Psoas muscle (tissue), 8 donors: ENCODE measurements around the gene RMDN2. TPM values are rescaled to one million over a fixed set of nuclear protein-coding genes. Genes with fewer than 3 reads are reported as not detected.

ENCODE experiments used
- ATAC-seq, 4 donors: fragments of 200-7000 bp; cut with Tn5 transposase; one replicate each; pipeline ENCODE4 v1.9.1; 2020; ENCODE audit warnings: moderate library complexity in 3 of 4, mild to moderate bottlenecking in 2 of 4
- DNase-seq, 2 donors: peaks; one replicate each; pipeline ENCODE4 v3.0.0-alpha.2; 2020
- H3K27ac ChIP-seq: fragments of 200-600 bp; one replicate; pipeline ENCODE4 v1.8.0; 2022
- H3K27me3 ChIP-seq, 3 donors: fragments of 200-600 bp in 1 of 3; one replicate each; pipeline versions ENCODE4 v1.6.1 to v1.8.0; 2013 to 2022; ENCODE audit warnings: low read length in 2 of 3, mild to moderate bottlenecking in 2 of 3, moderate library complexity in 1 of 3; ENCODE audit not compliant: insufficient read depth in 3 of 3
- H3K36me3 ChIP-seq, 2 donors: fragments of 200-600 bp in 1 of 2; one replicate each; pipeline versions ENCODE4 v1.6.1 to v1.8.0; 2013 to 2022; ENCODE audit warnings: low read depth in 1 of 2, mild to moderate bottlenecking in 1 of 2, moderate library complexity in 1 of 2; ENCODE audit not compliant: insufficient read depth in 1 of 2
- H3K4me1 ChIP-seq: fragments of 200-600 bp; one replicate; pipeline ENCODE4 v1.8.0; 2022
- H3K4me3 ChIP-seq: fragments of 200-600 bp; one replicate; pipeline ENCODE4 v1.8.0; 2022; ENCODE audit warnings: mild to moderate bottlenecking
- H3K9me3 ChIP-seq: fragments of 200-600 bp; one replicate; pipeline ENCODE4 v1.8.0; 2022
- WGBS, 3 donors: extraction: QIAGEN DNeasy Blood & Tissue Kit; methylation state at CpG; one replicate each; pipeline versions ENCODE4 v1.1.6 to v1.1.7; 2013; 5-methylcytosine and 5-hydroxymethylcytosine counted together
- intact Hi-C, 2 donors: fragments of 100-400 bp; cut with DNase I; formaldehyde crosslinking; loops; one replicate each; pipeline versions ENCODE4 v1.11.0 to v1.14.2; 2022
- polyA plus RNA-seq, 3 donors: library from polyadenylated mRNA; stranded (reverse); fragments of 200-250 nt; gene quantifications; one replicate each; pipeline ENCODE4 v1.2.3, GENCODE V29; 2013
- total RNA-seq, 4 donors: library from RNA; stranded (reverse); fragmentation: NEBNext Ultra II Directional in 2 of 4; extraction: Animal tissue kit (Norgen Biotek cat#: 25700) in 2 of 4; gene quantifications; one replicate each; pipeline versions ENCODE4 v1.2.1 to v1.2.4, GENCODE V29; 2021 to 2023
- TF ChIP-seq, protein P1 (sequence below): fragments of 200-600 bp; IDR thresholded peaks from one replicate; pipeline ENCODE4 v1.8.0; 2022; ENCODE audit warnings: antibody characterized with exemption
- donor health status: healthy with polysubstance abuse.
- donor health status: DM: no; HTN: no; CAD: no; lungs with moderate emphysema.
- donor health status: Bipolar disorder and iron deficiency.
- donor health status: healthy.
- donor health status: DM: yes; HTN: yes; CAD: no.
- donor health status: DM: no; HTN: no; CAD: no.
- donor health status: DM: no; HTN: no; CAD: no.
- donor health status: DM: yes; HTN: yes; CAD: no.

The RMDN2 gene
- total and polyA plus RNA-seq, 7 donors, result 2.1 to 5.5 (median 3.5) TPM

DNA sequence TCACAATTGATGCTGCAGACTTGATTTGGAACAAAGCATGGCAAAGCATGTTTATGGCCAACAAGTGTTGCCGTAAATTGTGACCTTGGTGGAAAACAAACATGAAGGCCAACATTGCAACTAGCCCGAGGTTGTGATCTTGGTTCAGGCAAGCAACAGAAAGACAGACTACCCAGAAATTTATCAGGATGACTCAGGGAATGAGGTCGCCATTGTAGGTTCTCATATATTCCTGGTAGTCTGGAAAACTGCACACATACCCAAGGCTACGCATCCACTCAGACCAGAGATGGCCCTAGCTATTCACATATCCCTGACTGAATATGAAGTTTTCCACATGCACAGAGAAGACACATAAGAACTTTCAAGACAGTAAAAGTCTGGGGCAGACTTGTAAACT lies 120.7 kb downstream of the RMDN2 start:
- intact Hi-C loops, result no loop called here
- 80 to 85% (median 80%) methylated on average over 4 of the region's 4 CpGs for WGBS, 3 donors
- ATAC-seq, result no peak

DNA sequence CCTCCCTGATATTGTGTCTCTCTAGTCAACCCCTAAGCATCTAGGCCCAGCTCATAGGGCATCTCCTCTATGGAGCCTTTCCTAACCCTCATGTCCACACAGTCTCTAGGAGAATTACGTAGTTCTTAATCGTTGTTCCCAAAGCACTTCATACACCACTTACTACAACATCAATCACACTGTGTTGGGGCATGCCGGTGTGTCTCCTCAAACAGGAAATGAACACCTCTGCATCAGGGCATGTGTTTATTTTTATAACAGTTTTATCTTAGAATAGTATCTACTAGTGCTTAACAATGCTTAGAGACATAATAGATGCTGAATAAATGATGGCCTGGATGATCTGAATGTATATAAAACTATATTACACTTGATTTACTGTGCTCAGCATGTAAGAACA lies 131.1 kb downstream of the RMDN2 start:
- H3K4me1 ChIP-seq, result no peaks in the 10 kb centered on the region
- H3K36me3 ChIP-seq, result no peaks in the 10 kb centered on the region
- 75 to 82% (median 75%) methylated on average over 3 of the region's 3 CpGs for WGBS, 3 donors
- peaks cover 0 to 2% (median 0%) of the 10 kb centered on the region in 3 donors for H3K27me3 ChIP-seq
- intact Hi-C loops, result no loop called here
- H3K27ac ChIP-seq, result no peak overlapping the region
- TF ChIP-seq, protein P1, sequence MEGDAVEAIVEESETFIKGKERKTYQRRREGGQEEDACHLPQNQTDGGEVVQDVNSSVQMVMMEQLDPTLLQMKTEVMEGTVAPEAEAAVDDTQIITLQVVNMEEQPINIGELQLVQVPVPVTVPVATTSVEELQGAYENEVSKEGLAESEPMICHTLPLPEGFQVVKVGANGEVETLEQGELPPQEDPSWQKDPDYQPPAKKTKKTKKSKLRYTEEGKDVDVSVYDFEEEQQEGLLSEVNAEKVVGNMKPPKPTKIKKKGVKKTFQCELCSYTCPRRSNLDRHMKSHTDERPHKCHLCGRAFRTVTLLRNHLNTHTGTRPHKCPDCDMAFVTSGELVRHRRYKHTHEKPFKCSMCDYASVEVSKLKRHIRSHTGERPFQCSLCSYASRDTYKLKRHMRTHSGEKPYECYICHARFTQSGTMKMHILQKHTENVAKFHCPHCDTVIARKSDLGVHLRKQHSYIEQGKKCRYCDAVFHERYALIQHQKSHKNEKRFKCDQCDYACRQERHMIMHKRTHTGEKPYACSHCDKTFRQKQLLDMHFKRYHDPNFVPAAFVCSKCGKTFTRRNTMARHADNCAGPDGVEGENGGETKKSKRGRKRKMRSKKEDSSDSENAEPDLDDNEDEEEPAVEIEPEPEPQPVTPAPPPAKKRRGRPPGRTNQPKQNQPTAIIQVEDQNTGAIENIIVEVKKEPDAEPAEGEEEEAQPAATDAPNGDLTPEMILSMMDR, result no peak
- no peak for DNase-seq
- H3K9me3 ChIP-seq, result no peaks in the 10 kb centered on the region
- no peak for ATAC-seq
- H3K4me3 ChIP-seq, result no peak overlapping the region

More for the DNA sequence above, 120.7 kb downstream of the RMDN2 start:
- H3K4me3 ChIP-seq, result no peak overlapping the region
- H3K27me3 ChIP-seq, result no peaks in the 10 kb centered on the region
- TF ChIP-seq, protein P1, result no peak
- no peaks in the 10 kb centered on the region for H3K9me3 ChIP-seq
- no peak overlapping the region for H3K27ac ChIP-seq
- H3K36me3 ChIP-seq, result no peaks in the 10 kb centered on the region
- no peak for DNase-seq
- H3K4me1 ChIP-seq, result no peaks in the 10 kb centered on the region

DNA sequence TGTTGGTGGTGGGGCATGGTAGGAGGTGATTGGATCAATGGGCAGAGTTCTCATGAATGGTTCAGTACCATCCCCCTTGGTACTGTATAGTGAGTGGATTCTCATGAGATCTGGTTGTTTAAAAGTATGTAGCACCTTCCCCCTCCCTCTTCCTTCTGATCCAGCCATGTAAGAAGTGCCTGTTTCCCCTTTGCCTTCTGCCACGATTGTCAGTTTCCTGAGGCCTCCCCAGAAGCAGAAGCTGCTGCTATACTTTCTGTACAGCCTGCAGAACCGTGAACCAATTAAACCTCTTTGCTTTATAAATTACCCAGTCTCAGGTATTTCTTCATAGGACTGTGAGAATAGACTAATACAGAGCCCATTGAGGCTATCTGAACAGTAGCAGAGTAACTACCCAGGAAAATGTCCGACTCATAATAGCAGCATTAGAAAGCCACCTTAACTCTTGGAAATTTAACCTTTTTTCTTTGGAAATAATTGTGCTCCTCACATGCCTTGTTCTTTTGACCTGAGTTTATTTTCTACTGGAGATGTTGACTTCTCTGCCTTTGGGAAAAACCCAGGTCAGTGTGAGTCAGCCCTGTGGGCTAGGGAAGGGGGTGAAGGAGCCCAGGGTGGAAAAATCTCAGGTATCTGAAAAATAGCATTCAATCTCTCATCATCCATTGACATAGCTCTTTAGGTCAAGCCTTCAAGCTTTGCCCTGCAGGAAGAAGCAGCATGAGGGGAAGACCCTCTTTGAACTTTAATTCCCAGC lies 132.7 kb downstream of the RMDN2 start:
- peaks cover 0 to 2% (median 0%) of the 10 kb centered on the region in 3 donors for H3K27me3 ChIP-seq
- ATAC-seq, result no peak
- intact Hi-C loops, result no loop called here
- DNase-seq, result no peak
- H3K27ac ChIP-seq, result no peak overlapping the region
- no peaks in the 10 kb centered on the region for H3K9me3 ChIP-seq
- H3K4me1 ChIP-seq, result no peaks in the 10 kb centered on the region
- TF ChIP-seq, protein P1, result no peak
- no peak overlapping the region for H3K4me3 ChIP-seq
- WGBS, 3 donors, result 72 to 78% (median 75%) methylated on average over 3 of the region's 3 CpGs
- H3K36me3 ChIP-seq, result no peaks in the 10 kb centered on the region

DNA sequence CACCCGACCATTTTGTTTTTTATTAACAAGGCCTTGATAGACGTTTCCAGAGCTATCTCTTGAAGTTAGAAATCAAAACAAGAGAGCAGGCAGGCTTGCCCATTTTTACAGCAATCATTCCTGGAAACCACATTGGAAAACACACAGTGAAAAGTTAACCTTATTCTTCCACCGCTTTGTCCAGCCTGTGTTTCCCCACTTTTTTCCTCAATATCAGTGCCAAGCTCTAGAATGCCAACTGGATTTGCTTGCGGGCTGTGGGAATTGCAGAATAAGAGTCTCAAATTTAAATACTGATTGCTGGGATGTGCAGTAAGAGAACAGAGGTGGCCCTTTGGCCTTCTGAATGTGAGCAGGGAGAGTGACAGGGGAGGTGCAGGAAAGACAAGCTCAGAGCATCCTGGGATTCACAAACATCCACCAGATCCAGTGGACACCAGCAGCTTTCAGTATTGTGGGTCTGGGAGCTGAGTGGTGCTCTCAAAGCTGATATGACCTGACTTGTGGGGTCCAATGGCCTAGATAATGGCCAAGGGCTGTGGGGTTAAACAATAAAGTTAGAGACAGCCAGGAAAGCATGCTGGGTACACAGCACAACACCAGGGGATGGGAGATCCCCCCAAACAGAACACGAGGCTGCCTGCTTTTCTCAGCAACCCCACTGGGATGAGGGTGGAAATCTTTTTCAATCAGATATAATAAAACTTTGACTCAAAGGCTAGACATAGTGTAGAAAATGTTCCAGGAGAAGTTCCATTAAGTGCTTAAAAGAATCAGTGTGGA lies 135.3 kb downstream of the RMDN2 start:
- DNase-seq, result no peak
- intact Hi-C loops, result no loop called here
- no peak overlapping the region for H3K27ac ChIP-seq
- TF ChIP-seq, protein P1, result no peak
- 52 to 60% (median 56%) methylated on average over 5 of the region's 5 CpGs for WGBS, 3 donors
- no peaks in the 10 kb centered on the region for H3K27me3 ChIP-seq
- ATAC-seq, result no peak
- H3K4me3 ChIP-seq, result no peak overlapping the region
- no peaks in the 10 kb centered on the region for H3K4me1 ChIP-seq
- no peaks in the 10 kb centered on the region for H3K36me3 ChIP-seq
- no peaks in the 10 kb centered on the region for H3K9me3 ChIP-seq
